SU-DHL-6 (cell line): ENCODE measurements around the gene FKBP5.
"Not testable (repeated sequence)": the region's sequence is repeated elsewhere in the genome, so short reads cannot be mapped to it uniquely, and the experiment has no call there.

Source experiments
- H2AFZ ChIP-seq: fragments of 200-600 bp; sonication (generic); 2 replicates; pipeline ENCODE4 v1.6.1; 2014; ENCODE audit warnings: low read depth, mild to moderate bottlenecking, moderate library complexity, mixed read lengths, antibody characterized with exemption, low read length; ENCODE audit not compliant: severe bottlenecking
- H3F3A ChIP-seq: fragments of 200-600 bp; shearing (Covaris generic); 2 replicates; pipeline ENCODE4 v1.6.0; 2016; ENCODE audit warnings: antibody characterized with exemption, mild to moderate bottlenecking; ENCODE audit not compliant: insufficient read depth
- H3K27ac ChIP-seq: fragments of 200-600 bp; sonication (generic); 2 replicates; pipeline ENCODE4 v1.5.1; 2016; ENCODE audit warnings: low read depth, mild to moderate bottlenecking, low read length, moderate library complexity, mixed read lengths
- H3K27me3 ChIP-seq: fragments of 200-600 bp; sonication (generic), shearing (Covaris generic); 2 replicates; pipeline ENCODE4 v1.6.0; 2014; ENCODE audit warnings: mild to moderate bottlenecking, low read length
- H3K36me3 ChIP-seq: fragments of 200-600 bp; sonication (generic); 2 replicates; pipeline ENCODE4 v1.6.1; 2014; ENCODE audit warnings: mild to moderate bottlenecking, low read length, mixed read lengths
- H3K4me2 ChIP-seq: fragments of 300-600, 200-600 bp; shearing (Covaris generic), sonication (generic); 2 replicates; pipeline ENCODE4 v1.6.0; 2014; ENCODE audit warnings: low read length, low read depth, mild to moderate bottlenecking; ENCODE audit not compliant: poor library complexity, severe bottlenecking
- H3K4me3 ChIP-seq: fragments of 200-600 bp; sonication (generic); 2 replicates; pipeline ENCODE4 v1.5.1; 2014; ENCODE audit warnings: antibody characterized with exemption, low read length, mild to moderate bottlenecking, mixed read lengths; ENCODE audit not compliant: insufficient read depth, poor library complexity, severe bottlenecking
- H3K79me2 ChIP-seq: fragments of 200-600 bp; sonication (generic); 2 replicates; pipeline ENCODE4 v1.6.1; 2014; ENCODE audit warnings: mild to moderate bottlenecking, low read length, moderate library complexity; ENCODE audit not compliant: insufficient read depth
- H3K9ac ChIP-seq: fragments of 200-600 bp; sonication (generic); 2 replicates; pipeline ENCODE4 v1.7.0; 2014; ENCODE audit warnings: mild to moderate bottlenecking, low read length
- H3K9me2 ChIP-seq: fragments of 200-600 bp; sonication (generic); replicated peaks from 2 replicates; pipeline ENCODE4 v1.6.1; 2014; ENCODE audit warnings: low read length; ENCODE audit not compliant: insufficient read depth
- H3K9me3 ChIP-seq: fragments of 200-600 bp; sonication (generic); 2 replicates; pipeline ENCODE4 v1.6.1; 2014; ENCODE audit warnings: low read length, mixed read lengths; ENCODE audit not compliant: insufficient read depth
- H4K20me1 ChIP-seq: fragments of 200-600 bp; sonication (generic); 2 replicates; pipeline ENCODE4 v1.6.1; 2014; ENCODE audit warnings: low read depth, mild to moderate bottlenecking, antibody characterized with exemption, low read length, moderate library complexity, mixed read lengths
- CTCF ChIP-seq: fragments of 200-600 bp; sonication (generic); IDR thresholded peaks from one replicate; pipeline ENCODE4 v1.5.1; 2017; ENCODE audit warnings: antibody characterized with exemption, mild to moderate bottlenecking, low read length, moderate library complexity; ENCODE audit not compliant: insufficient read depth, poor library complexity, severe bottlenecking
- EZH2phosphoT487 ChIP-seq: fragments of 200-600 bp; sonication (generic), shearing (Covaris generic); conservative IDR thresholded peaks from 2 replicates; pipeline ENCODE4 v1.6.1; 2018; ENCODE audit warnings: mild to moderate bottlenecking, antibody characterized with exemption, low read length, moderate library complexity, mixed read lengths

FKBP5 gene

GRCh38 chr6:35541836-35542235 is 146.9 kb downstream of the FKBP5 start:
- Histone ChIP-seq H3K27ac (no peak overlapping the region), H3K9me2 (no peaks in the 10 kb centered on the region)

DNA sequence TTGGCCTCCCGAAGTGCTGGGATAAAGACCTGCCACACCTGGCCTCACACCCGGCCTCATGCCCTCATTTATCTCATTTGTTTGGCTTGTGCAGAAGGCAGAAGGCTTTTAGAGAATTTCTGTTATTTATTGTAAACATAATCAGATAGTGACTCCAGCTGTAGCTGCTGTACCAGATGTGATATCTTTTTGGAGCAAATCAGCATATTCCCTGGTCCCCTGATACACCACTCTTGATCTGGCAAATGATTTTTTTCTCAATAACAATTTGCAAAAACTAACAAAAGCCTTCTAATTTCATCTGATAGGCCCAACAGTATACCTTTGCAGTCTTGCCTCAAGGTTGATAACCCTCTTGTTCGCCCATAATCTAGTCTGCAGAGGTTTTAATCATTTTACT is 149.5 kb downstream of the FKBP5 start:
- Histone ChIP-seq H3K9ac (no peak overlapping the region), H3K9me2 (no peaks in the 10 kb centered on the region), H4K20me1 (no peaks in the 10 kb centered on the region), H3K9me3 (0 out of 2 replicates have a peak, but pooled peaks cover 4% of the 10 kb centered on the region), H3K4me3 (no peak overlapping the region), H3K4me2 (no peak overlapping the region), H3K79me2 (no peaks in the 10 kb centered on the region), H3K27me3 (no peaks in the 10 kb centered on the region), H3K36me3 (no peaks in the 10 kb centered on the region; the same call in 1 of the 2 replicates), H2AFZ (no peak overlapping the region), H3K27ac (no peak overlapping the region), H3F3A (no peaks in the 10 kb centered on the region)
- TF ChIP-seq CTCF (no peak), EZH2phosphoT487 (no peak)

More at GRCh38 chr6:35541836-35542235, 146.9 kb downstream of the FKBP5 start:
- H3F3A ChIP-seq: no peaks in the 10 kb centered on the region
- H4K20me1 ChIP-seq: no peaks in the 10 kb centered on the region
- H3K9ac ChIP-seq: no peak overlapping the region
- H3K4me3 ChIP-seq: no peak overlapping the region
- no peaks in the 10 kb centered on the region; the same call in 1 of the 2 replicates for H3K36me3 ChIP-seq
- H3K27me3 ChIP-seq: no peaks in the 10 kb centered on the region
- H2AFZ ChIP-seq: no peak overlapping the region
- TF ChIP-seq EZH2phosphoT487 (no peak), CTCF (no peak)
- H3K4me2 ChIP-seq: no peak overlapping the region
- H3K79me2 ChIP-seq: no peaks in the 10 kb centered on the region
- 0 out of 2 replicates have a peak, but pooled peaks cover 4% of the 10 kb centered on the region for H3K9me3 ChIP-seq

DNA sequence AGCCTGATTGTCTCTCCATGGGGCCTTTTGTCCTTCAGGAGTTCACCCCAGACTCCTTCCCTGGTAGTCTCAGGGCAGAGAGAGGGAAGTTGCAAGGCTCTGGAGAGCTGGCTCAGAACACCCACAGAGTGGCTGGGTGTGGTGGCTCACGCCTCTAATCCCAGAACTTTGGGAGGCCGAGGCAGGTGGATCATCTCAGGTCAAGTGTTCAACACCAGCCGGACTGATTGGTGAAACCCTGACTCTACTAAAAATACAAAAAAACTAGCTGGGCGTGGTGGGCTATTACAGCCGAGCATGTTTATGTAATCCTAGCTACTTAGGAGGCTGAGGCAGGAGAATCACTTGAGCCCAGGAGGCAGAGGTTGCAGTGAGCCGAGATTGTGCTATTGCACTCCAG is 152.9 kb downstream of the FKBP5 start:
- not testable (repeated sequence) for H2AFZ ChIP-seq, H4K20me1 ChIP-seq, H3K9me2 ChIP-seq, H3F3A ChIP-seq, H3K36me3 ChIP-seq, H3K79me2 ChIP-seq, H3K4me2 ChIP-seq, H3K27me3 ChIP-seq, H3K27ac ChIP-seq, H3K4me3 ChIP-seq, H3K9ac ChIP-seq, H3K9me3 ChIP-seq

DNA sequence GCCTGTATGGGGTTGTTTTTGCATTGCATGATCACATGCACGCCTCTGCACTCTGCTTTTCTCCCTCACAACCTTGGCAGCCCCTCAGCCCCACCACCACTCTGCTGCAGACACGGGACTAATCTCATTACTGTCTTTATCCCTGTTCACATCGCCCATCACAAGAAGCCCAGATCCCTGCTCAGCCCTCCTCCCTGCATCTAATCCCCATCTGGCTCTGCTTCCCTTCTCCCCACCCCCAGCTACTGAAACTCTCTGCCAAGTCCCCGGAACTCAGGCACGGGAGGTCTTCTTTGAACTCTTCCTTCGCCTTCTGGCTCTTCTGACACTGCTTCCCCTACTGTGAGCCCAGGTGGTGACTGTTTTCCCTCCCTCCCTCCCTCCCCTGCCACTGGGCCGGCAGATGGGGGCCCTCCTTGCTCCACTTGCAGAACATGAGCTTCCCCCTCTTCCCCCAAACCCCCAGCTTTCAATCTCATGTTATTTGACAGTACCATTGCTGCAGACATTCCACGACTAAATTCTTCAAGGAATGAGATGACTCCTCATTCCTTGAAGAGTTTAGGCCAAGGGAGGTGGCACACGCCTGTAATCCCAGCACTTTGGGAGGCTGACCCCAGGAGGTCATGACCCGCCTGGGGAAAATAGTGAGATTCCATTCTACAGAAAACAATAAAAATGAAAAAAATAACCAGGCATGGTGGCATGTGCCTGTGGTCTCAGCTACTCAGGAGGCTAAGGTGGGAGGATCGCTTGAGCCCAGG is 154.1 kb downstream of the FKBP5 start:
- Histone ChIP-seq H3K27ac (no peak overlapping the region), H3K4me2 (no peak overlapping the region), H3K79me2 (no peaks in the 10 kb centered on the region), H3F3A (no peaks in the 10 kb centered on the region), H4K20me1 (no peaks in the 10 kb centered on the region), H3K36me3 (no peaks in the 10 kb centered on the region), H3K9me3 (no peaks in the 10 kb centered on the region), H3K4me3 (no peak overlapping the region), H2AFZ (no peak overlapping the region), H3K9me2 (no peaks in the 10 kb centered on the region), H3K9ac (no peak overlapping the region), H3K27me3 (no peaks in the 10 kb centered on the region)
- TF ChIP-seq EZH2phosphoT487 (no peak), CTCF (no peak)
